Tibial nerve (tissue), 4 donors: ENCODE measurements around the gene MICB.

Experiments used
- EP300 ChIP-seq, 2 donors: sonication (generic); formaldehyde crosslinking; IDR thresholded peaks; one replicate each; pipeline ENCODE4 v1.6.1; 2017; ENCODE audit warnings: antibody characterized with exemption in 2 of 2, mild to moderate bottlenecking in 1 of 2
- POLR2A ChIP-seq, 2 donors: fragments of 450-650 bp; IDR thresholded peaks; one replicate each; pipeline ENCODE4 v1.6.1; 2017; ENCODE audit warnings: antibody characterized with exemption in 2 of 2, mild to moderate bottlenecking in 2 of 2, moderate library complexity in 2 of 2
- TF ChIP-seq, protein P1 (sequence below), 5 experiments: fragments of 200-600 bp in 3 of 5; fragments of 450-650 bp in 2 of 5; sonication (generic) in 3 of 5; IDR thresholded peaks; one replicate each; pipeline ENCODE4 v1.5.1; 2016 to 2019; ENCODE audit warnings: antibody characterized with exemption in 5 of 5, mild to moderate bottlenecking in 3 of 5, moderate library complexity in 2 of 5

DNA sequence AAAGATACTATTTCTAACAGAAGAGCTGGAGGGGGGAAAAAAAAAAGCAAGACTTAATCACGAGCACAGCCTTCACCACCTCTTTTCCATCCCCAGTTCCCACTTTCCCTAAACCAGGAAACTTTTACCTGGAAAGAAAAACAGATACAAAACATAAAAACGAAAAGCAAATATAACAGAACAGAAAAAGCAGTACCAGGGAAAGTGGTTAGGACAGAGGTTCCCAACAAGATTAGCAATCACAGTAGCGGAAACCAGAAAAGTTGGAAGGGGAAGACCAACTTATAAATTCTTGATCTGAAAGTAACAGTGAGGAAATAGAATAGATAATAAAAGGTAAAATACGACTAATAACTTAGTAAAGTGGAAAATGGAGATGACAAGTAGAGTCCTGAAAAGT lies 42.7 kb downstream of the MICB start:
- TF ChIP-seq, protein P1, sequence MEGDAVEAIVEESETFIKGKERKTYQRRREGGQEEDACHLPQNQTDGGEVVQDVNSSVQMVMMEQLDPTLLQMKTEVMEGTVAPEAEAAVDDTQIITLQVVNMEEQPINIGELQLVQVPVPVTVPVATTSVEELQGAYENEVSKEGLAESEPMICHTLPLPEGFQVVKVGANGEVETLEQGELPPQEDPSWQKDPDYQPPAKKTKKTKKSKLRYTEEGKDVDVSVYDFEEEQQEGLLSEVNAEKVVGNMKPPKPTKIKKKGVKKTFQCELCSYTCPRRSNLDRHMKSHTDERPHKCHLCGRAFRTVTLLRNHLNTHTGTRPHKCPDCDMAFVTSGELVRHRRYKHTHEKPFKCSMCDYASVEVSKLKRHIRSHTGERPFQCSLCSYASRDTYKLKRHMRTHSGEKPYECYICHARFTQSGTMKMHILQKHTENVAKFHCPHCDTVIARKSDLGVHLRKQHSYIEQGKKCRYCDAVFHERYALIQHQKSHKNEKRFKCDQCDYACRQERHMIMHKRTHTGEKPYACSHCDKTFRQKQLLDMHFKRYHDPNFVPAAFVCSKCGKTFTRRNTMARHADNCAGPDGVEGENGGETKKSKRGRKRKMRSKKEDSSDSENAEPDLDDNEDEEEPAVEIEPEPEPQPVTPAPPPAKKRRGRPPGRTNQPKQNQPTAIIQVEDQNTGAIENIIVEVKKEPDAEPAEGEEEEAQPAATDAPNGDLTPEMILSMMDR (IDR thresholded peaks at IDR 0.05) = no peak
- TF ChIP-seq POLR2A (IDR thresholded peaks at IDR 0.05) (no peak), EP300 (IDR thresholded peaks at IDR 0.05) (no peak)
